Right lobe of liver (tissue), 6 donors: ENCODE measurements around the gene RDH12. TPM values are rescaled to one million over a fixed set of nuclear protein-coding genes. Genes with fewer than 3 reads are reported as not detected.
A peak's percentile ranks its signal among the peaks of the same experiment; 100 is the strongest.

Source experiments
- ATAC-seq, 4 donors: fragments of 200-7000 bp; cut with Tn5 transposase; one replicate each; pipeline ENCODE4 v1.9.1; 2020; ENCODE audit warnings: mild to moderate bottlenecking in 4 of 4, moderate library complexity in 4 of 4
- DNase-seq, 3 donors: peaks; one replicate each; pipeline ENCODE4 v3.0.0-alpha.2; 2020
- H3K27ac ChIP-seq, 3 donors: fragments of 200-600 bp; one replicate each; pipeline ENCODE4 v1.8.0; 2022
- H3K27me3 ChIP-seq, 2 donors: fragments of 200-600 bp; one replicate each; pipeline ENCODE4 v1.8.0; 2022
- H3K36me3 ChIP-seq, 4 donors: fragments of 200-600 bp; sonication (generic) in 1 of 4; one replicate each; pipeline versions ENCODE4 v1.5.1 to v1.8.0; 2017 to 2022; ENCODE audit warnings: control low read depth in 1 of 4
- H3K4me1 ChIP-seq, 4 donors: fragments of 200-600 bp; sonication (generic) in 1 of 4; one replicate each; pipeline versions ENCODE4 v1.5.1 to v1.8.0; 2017 to 2022; ENCODE audit warnings: control low read depth in 1 of 4
- H3K4me3 ChIP-seq, 3 donors: fragments of 200-600 bp; one replicate each; pipeline ENCODE4 v1.8.0; 2022
- H3K9me3 ChIP-seq, 4 donors: fragments of 200-600 bp; sonication (generic) in 1 of 4; one replicate each; pipeline versions ENCODE4 v1.5.1 to v1.8.0; 2017 to 2022; ENCODE audit warnings: control low read depth in 1 of 4
- CTCF ChIP-seq, 4 donors: fragments of 200-600 bp in 3 of 4; fragments of 450-650 bp in 1 of 4; IDR thresholded peaks; one replicate each; pipeline versions ENCODE4 v1.5.1 to v1.8.0; 2016 to 2022; ENCODE audit warnings: antibody characterized with exemption in 4 of 4, mild to moderate bottlenecking in 2 of 4
- POLR2A ChIP-seq: fragments of 450-650 bp; IDR thresholded peaks from one replicate; pipeline ENCODE4 v1.6.1; 2017; ENCODE audit warnings: antibody characterized with exemption, mild to moderate bottlenecking
- WGBS: methylation state at CpG from one replicate; pipeline ENCODE4 v1.1.6; 2018; ENCODE audit warnings: low coverage, low lambda C conversion rate; ENCODE audit not compliant: insufficient coverage; ENCODE audit errors: missing lambda C conversion rate; 5-methylcytosine and 5-hydroxymethylcytosine counted together
- intact Hi-C, 2 donors: fragments of 100-400 bp; cut with DNase I; formaldehyde crosslinking; loops; one replicate each; pipeline versions ENCODE4 v1.11.2 to v1.14.1; 2022
- total RNA-seq, 6 experiments: library from RNA; depleted of rRNA in 2 of 6; stranded (reverse); fragments of >200 nt in 2 of 6; fragmentation: NEBNext Ultra II Directional in 3 of 6; extraction: Animal tissue kit (Norgen Biotek cat#: 25700) in 3 of 6; gene quantifications; one replicate each; pipeline versions ENCODE4 v1.1.0 to v1.2.4, GENCODE V29; 2016 to 2023
- donor health status: DM: no; HTN: yes; CAD: no.
- donor health status: DM: no; HTN: no; CAD: no.
- donor health status: DM: no; HTN: no; CAD: no.
- donor health status: DM: no; HTN: yes; CAD: no.
- donor health status: DM: no; HTN: yes; CAD: no.

Gene RDH12
- total RNA-seq, 6 experiments from 2014 or later: 0.22 to 2.4 (median 1.2) TPM

GRCh38 chr14:67738740-67739504, 37.2 kb downstream of the RDH12 start:
- ATAC-seq: peak; percentile 92 to 93 (median 92)
- Histone ChIP-seq H3K36me3 (no peaks in the 10 kb centered on the region), H3K4me1 (peaks cover 0 to 3% (median 0%) of the 10 kb centered on the region in 4 donors), H3K27me3 (no peaks in the 10 kb centered on the region), H3K27ac (peak overlapping the region; percentile 59 to 64 (median 63)), H3K9me3 (no peaks in the 10 kb centered on the region), H3K4me3 (no peak overlapping the region)
- peak; percentile 47 to 81 (median 62) for DNase-seq
- intact Hi-C loops: no loop called here
- TF ChIP-seq POLR2A (no peak), CTCF (IDR thresholded peaks at IDR 0.05) (no peak)
- WGBS: 35% methylated on average over 12 of the region's 12 CpGs

GRCh38 chr14:67744046-67744445, 42.4 kb downstream of the RDH12 start:
- ATAC-seq: no peak
- intact Hi-C loops: no loop called here
- Histone ChIP-seq H3K27ac (no peak overlapping the region), H3K36me3 (peaks cover 0 to 11% (median 3%) of the 10 kb centered on the region in 4 donors), H3K27me3 (no peaks in the 10 kb centered on the region), H3K4me3 (no peak overlapping the region), H3K4me1 (no peaks in the 10 kb centered on the region), H3K9me3 (no peaks in the 10 kb centered on the region)
- WGBS: 67% methylated on average over 2 of the region's 2 CpGs
- no peak for DNase-seq
- TF ChIP-seq POLR2A (no peak), CTCF (IDR thresholded peaks at IDR 0.05) (no peak)

- Histone ChIP-seq H3K27me3 (no peaks in the 10 kb centered on the region), H3K36me3 (peaks cover 0 to 34% (median 11%) of the 10 kb centered on the region in 4 donors), H3K9me3 (no peaks in the 10 kb centered on the region), H3K4me3 (no peak overlapping the region), H3K27ac (no peak overlapping the region), H3K4me1 (no peaks in the 10 kb centered on the region)
- 100% methylated on average over 1 of the region's 1 CpG for WGBS
- no peak for DNase-seq
- TF ChIP-seq POLR2A (no peak), CTCF (IDR thresholded peaks at IDR 0.05) (no peak)
- no peak for ATAC-seq
- intact Hi-C loops: no loop called here
Measured at GRCh38 chr14:67746927-67747326, 45.2 kb downstream of the RDH12 start.

- Histone ChIP-seq H3K9me3 (no peaks in the 10 kb centered on the region), H3K4me1 (no peaks in the 10 kb centered on the region), H3K4me3 (no peak overlapping the region), H3K27ac (no peak overlapping the region), H3K36me3 (peaks cover 0 to 48% (median 17%) of the 10 kb centered on the region in 4 donors), H3K27me3 (no peaks in the 10 kb centered on the region)
- no peak for DNase-seq
- ATAC-seq: no peak
- TF ChIP-seq POLR2A: no peak
- TF ChIP-seq CTCF (IDR thresholded peaks at IDR 0.05): no peak
- intact Hi-C loops: no loop called here
- WGBS: 98% methylated on average over 6 of the region's 10 CpGs
Measured at GRCh38 chr14:67748312-67748711, 46.6 kb downstream of the RDH12 start.
